Bronchial epithelial cell (primary cell): Measurements from ENCODE around the gene CYP3A4. TPM values are rescaled to one million over a fixed set of nuclear protein-coding genes. Genes with fewer than 3 reads are reported as not detected.
A peak's percentile ranks its signal among the peaks of the same experiment; 100 is the strongest.

Source experiments
- DNase-seq: peaks from one replicate; pipeline ENCODE4 v3.0.0-alpha.2; 2010; ENCODE audit warnings: low read depth
- FAIRE-seq: peaks from 2 replicates; lab custom pipeline; 2011; peaks lifted over from hg19 to GRCh38; lab: Jason Lieb, UNC
- H3K27me3 ChIP-seq: 2 replicates; pipeline ENCODE4 v1.5.1; 2011; ENCODE audit warnings: low read length; ENCODE audit not compliant: control insufficient read depth, insufficient read depth
- H3K36me3 ChIP-seq: 2 replicates; pipeline ENCODE4 v1.5.1; 2011; ENCODE audit warnings: low read length; ENCODE audit not compliant: control insufficient read depth, insufficient read depth
- H3K4me3 ChIP-seq: 2 replicates; pipeline ENCODE4 v1.5.1; 2011; ENCODE audit warnings: mild to moderate bottlenecking, low read depth, low read length, control low read depth
- CTCF ChIP-seq: IDR thresholded peaks from 2 replicates; pipeline ENCODE4 v1.5.1; 2011; ENCODE audit warnings: mild to moderate bottlenecking, moderate library complexity, low read length, control low read depth, inconsistent platforms; ENCODE audit not compliant: insufficient read depth, severe bottlenecking
- total RNA-seq: library from RNA; depleted of rRNA; stranded (reverse); fragments of >200 nt; gene quantifications from 2 replicates; pipeline ENCODE4 v1.2.1, GENCODE V29; 2014

Gene CYP3A4
- total RNA-seq, 1 donor from 2014 or later: not detected

- no peak for TF ChIP-seq CTCF
- H3K4me3 ChIP-seq: no peak overlapping the region
- no peak for FAIRE-seq
- no peaks in the 10 kb centered on the region for H3K27me3 ChIP-seq
- DNase-seq: peak; percentile 69
- no peaks in the 10 kb centered on the region for H3K36me3 ChIP-seq
These were observed 74.0 kb downstream of the CYP3A4 start for GRCh38 chr7:99709838-99710578.

GRCh38 chr7:99709260-99709659 lies 74.7 kb downstream of the CYP3A4 start:
- no peak overlapping the region for H3K4me3 ChIP-seq
- DNase-seq (no peak), FAIRE-seq (no peak)
- no peaks in the 10 kb centered on the region for H3K36me3 ChIP-seq
- no peak for TF ChIP-seq CTCF
- no peaks in the 10 kb centered on the region for H3K27me3 ChIP-seq

GRCh38 chr7:99707096-99707495 lies 76.9 kb downstream of the CYP3A4 start:
- Histone ChIP-seq H3K27me3 (no peaks in the 10 kb centered on the region), H3K4me3 (no peak overlapping the region), H3K36me3 (no peaks in the 10 kb centered on the region)
- FAIRE-seq (no peak), DNase-seq (no peak)
- no peak for TF ChIP-seq CTCF

Other genes with a start within 250 kb of the CYP3A4 start
- 4.5 and 5.5 TPM in 2 replicates for gene FAM200A, start 232.1 kb downstream of the CYP3A4 start, total RNA-seq
- gene ZNF655, start 225.5 kb downstream of the CYP3A4 start, total RNA-seq: 46.6 and 51.1 TPM in 2 replicates
- 0.53 and 0.77 TPM in 2 replicates for gene TMEM225B, start 185.9 kb downstream of the CYP3A4 start, total RNA-seq
- 12.4 and 13.8 TPM in 2 replicates for gene ZSCAN25, start 167.2 kb downstream of the CYP3A4 start, total RNA-seq
- 3.7 and 30.2 TPM in 2 replicates for gene CYP3A5, start 104.2 kb downstream of the CYP3A4 start, total RNA-seq
- gene CYP3A7, start 49.0 kb downstream of the CYP3A4 start, total RNA-seq: not detected in 2 replicates
- not detected in 2 replicates for gene CYP3A43, start 43.8 kb upstream of the CYP3A4 start, total RNA-seq
- gene OR2AE1, start 92.8 kb upstream of the CYP3A4 start, total RNA-seq: not detected in 2 replicates
- gene TRIM4, start 135.3 kb upstream of the CYP3A4 start, total RNA-seq: 17.1 and 20.7 TPM in 2 replicates
- not detected in 2 replicates for gene GJC3, start 145.4 kb upstream of the CYP3A4 start, total RNA-seq
- 1.2 and 1.6 TPM in 2 replicates for gene AZGP1, start 191.8 kb upstream of the CYP3A4 start, total RNA-seq
- gene ZKSCAN1, start 231.4 kb upstream of the CYP3A4 start, total RNA-seq: 25.0 and 33.2 TPM in 2 replicates